D341Med (cell line): ENCODE results near the gene KIF4A.
"Not testable (repeated sequence)": the region's sequence is repeated elsewhere in the genome, so short reads cannot be mapped to it uniquely, and the experiment has no call there.

Experiments
- DNase-seq: peaks from one replicate; pipeline ENCODE4 v3.0.0; 2012; ENCODE audit warnings: low spot score

The KIF4A gene

GRCh38 chrX:70292788-70293187 lies 2.9 kb downstream of the KIF4A start:
- no peak for DNase-seq

DNA sequence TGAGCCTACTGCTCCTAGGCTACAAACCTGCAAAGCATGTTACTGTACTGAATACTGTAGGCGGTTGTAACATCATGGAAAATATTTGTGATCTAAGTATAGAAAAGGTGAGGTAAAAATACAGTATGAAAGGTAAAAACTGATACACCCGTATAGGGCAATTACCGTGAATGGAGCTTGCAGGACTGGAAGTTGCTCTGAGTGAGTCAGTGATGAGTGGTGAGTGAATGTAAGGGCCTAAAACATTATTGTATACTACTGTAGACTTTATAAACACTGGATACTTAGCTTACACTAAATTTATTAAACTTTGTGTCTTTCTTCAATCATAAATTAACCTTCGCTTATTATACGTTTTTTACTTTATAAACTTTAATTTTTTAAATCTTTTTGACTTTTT lies 3.7 kb downstream of the KIF4A start:
- no peak for DNase-seq

DNA sequence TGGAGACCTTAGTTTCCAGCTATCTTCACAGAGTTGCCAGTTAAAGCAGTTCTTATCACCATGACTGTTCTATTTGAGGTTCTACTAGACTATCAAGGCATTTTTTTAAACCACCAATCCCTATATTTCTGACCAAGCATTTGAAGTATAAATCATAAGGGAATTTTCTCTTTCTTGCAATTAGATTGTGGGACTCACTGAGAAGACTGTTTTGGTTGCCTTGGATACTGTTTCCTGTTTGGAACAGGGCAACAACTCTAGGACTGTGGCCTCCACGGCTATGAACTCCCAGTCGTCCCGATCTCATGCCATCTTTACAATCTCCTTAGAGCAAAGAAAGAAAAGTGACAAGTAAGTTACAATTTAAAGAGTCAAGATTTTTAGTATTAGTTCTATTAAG lies 11.8 kb downstream of the KIF4A start:
- DNase-seq: no peak

DNA sequence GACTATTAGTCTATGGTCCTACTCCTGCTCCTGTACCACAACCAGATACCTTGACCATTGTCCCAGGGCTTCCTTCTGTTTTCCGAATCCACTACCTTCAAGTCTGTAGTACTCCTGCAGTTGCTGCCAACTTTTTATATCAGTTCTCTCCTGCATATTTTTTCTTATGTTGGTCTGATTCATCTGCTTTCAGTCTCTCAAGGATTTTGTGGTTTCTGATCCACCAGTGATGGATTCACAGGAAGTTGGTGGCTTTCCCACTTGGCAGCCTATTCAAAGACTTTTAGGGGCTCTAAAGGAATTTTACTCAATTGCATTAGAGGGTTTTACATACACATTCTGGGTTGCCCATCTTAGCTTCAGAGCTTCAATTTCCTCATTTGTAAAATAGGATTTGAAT lies 23.6 kb downstream of the KIF4A start:
- no peak for DNase-seq

DNA sequence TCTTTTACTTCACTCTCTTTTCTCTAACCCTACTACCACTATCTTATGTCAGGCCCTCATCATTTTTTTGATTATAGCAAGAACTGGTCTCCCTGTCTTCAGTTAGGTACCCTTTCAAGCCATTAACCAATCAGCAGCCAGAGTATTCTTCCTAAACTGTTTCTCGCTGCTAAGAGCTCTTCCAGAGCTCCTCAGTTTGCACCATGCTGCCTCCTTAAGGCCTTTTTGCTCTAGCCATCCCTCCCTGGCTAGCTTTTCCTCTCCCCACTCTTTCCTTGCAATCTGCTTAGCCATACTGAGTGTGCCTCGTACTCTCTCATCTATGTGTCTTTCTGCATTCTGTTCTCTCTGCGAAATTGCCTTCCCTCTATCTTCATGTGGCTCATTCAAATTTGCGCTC lies 32.9 kb downstream of the KIF4A start:
- DNase-seq: no peak

GRCh38 chrX:70323628-70324027 lies 33.7 kb downstream of the KIF4A start:
- not testable (repeated sequence) for DNase-seq

GRCh38 chrX:70324326-70324725 lies 34.4 kb downstream of the KIF4A start:
- no peak for DNase-seq

DNA sequence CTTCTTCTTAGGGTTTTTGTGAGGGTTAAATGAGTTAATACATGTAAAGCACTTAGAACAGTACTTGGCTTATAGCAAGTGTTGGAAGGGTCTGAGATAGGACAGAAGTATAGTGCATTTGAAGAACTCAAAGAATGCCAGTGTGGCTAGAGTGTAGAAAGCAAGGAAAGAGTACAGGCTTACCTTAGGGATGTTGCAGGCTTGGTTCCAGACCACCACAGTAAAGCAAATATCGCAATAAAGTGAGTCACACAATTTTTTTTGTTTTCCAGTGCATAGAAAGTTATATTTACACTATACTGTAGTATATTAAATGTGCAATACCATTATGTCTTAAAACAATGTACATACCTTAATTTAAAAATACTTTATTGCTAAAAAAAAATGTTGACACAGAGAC lies 41.3 kb downstream of the KIF4A start:
- DNase-seq: no peak

DNA sequence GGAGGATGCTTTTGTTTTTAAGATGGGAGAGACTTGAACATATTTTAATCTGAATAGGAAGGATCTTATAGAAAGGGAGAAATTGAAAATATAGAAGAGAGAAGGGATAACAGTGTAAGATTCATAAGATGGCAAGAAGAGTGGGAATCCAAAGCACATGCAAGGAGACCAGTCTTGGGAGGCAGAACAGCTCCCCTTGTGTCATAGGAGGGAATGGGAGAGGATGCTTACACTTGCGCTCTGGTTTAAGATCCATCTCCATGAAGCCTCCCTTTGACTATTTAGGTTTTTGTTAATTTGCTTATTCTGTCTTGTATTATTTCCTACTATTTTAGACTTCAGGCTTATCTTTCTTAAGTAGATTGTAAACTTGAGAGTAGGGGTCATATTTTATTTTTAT lies 42.7 kb downstream of the KIF4A start:
- DNase-seq: no peak

- DNase-seq: no peak
These were observed 46.9 kb downstream of the KIF4A start for GRCh38 chrX:70336767-70337166.

- no peak for DNase-seq
These were observed 48.4 kb downstream of the KIF4A start for GRCh38 chrX:70338290-70338689.

DNA sequence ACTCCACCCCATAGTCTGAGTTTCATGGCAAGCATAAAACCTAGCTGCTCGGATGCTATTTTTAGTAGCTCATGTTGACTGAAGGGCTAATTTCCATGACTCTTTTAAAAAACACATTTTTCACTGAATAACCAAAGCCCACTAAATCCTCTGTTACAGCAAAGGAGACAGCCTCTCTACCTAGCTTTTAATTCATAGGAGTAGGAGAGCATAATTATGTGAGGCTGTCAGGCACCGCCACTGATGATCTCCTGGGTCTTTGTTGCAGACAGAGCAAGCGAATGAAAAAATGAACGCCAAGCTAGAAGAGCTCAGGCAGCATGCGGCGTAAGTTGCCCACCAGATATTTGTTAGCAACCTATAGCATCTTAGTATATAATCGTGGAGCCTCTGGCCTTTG lies 53.5 kb downstream of the KIF4A start:
- DNase-seq: no peak

- DNase-seq: no peak
These were observed 56.6 kb downstream of the KIF4A start for GRCh38 chrX:70346418-70347070.

DNA sequence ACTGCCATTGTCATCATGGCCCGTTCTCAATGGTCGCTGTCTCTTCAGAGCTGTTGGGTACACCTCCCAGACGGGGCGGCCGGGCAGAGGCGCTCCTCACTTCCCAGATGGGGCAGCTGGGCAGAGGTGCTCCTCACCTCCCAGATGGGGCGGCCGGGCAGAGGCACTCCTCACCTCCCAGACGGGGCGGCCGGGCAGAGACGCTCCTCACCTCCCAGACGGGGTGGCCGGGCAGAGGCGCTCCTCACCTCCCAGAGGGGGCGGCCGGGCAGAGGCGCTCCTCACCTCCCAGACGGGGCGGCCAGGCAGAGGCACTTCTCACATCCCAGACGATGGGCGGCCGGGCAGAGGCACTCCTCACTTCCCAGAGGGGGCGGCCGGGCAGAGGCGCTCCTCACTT lies 58.9 kb downstream of the KIF4A start:
- DNase-seq: not testable (repeated sequence)

DNA sequence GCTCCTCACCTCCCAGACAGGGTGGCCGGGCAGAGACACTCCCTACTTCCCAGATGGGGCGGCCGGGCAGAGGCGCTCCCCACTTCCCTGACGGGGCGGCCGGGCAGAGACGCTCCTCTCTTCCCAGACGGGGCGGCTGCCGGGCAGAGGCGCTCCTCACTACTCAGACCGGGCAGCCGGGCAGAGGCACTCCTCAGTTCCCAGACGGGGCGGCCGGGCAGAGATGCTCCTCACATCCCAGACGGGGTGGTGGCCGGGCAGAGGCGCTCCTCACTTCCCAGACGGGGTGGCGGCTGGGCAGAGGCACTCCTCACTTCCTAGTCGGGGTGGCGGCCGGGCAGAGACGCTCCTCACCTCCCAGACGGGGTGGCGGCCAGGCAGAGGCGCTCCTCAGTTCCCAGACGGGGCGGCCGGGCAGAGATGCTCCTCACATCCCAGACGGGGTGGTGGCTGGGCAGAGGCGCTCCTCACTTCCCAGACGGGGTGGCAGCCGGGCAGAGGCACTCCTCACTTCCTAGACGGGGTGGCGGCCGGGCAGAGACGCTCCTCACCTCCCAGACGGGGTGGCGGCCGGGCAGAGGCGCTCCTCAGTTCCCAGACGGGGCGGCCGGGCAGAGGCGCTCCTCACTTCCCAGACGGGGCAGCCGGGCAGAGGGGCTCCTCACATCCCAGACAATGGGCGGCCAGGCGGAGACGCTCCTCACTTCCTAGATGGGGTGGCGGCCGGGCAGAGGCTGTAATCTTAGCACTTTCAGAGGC lies 59.6 kb downstream of the KIF4A start:
- DNase-seq: not testable (repeated sequence)

DNA sequence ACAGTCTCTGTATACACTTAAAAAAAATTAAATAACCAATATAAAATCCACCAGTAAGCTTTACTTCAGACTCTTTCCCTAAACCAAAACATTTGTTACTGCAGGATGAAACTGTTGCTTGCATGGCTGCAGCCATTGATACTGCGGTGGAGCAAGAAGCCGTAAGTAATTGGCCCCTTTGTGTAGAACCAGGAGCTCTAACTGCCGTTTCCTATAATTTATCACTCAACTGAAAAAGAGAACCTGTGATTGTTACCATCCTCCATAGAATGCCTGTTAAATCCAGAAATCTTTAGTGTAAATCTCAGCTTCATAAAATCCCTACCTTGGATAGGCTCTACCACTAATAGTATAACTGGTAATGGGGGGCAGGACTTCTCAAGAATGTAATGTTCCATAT lies 62.6 kb downstream of the KIF4A start:
- DNase-seq: no peak

DNA sequence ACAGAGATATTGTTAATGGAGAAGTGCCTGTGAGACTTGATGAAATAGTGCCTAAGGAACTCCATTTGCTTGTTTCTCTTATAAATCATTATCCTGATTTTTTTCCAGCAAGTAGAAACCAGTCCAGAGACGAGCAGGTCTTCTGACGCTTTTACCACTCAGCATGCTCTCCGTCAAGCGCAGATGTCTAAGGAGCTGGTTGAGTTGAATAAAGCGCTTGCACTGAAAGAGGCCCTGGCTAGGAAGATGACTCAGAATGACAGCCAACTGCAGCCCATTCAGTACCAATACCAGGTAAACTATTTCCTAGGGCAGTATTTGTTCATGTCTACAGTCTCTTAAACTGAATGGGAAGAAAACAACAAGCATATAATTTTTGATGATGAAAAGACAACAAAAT lies 63.6 kb downstream of the KIF4A start:
- no peak for DNase-seq

- DNase-seq: no peak
These were observed 64.8 kb downstream of the KIF4A start for GRCh38 chrX:70354716-70355115.

DNA sequence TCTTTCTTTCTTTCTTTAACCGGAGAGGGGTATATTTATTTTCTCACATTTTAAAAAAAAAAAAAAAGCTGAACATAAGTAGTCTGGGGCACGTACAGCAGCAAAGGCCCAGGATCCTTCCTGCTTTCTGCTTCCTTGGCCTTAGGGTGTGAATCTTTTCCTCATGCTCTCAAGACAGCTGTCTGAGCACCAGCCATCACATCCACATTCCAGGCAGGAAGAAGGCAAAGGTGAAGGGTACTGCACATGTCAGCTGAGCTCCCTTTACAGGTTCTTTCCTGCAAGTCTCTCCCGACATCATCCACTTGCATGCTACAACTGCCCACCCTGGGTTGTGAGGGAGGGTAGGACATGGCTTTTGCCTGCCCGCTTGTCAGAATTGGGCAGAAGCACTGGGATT lies 69.6 kb downstream of the KIF4A start:
- no peak for DNase-seq

DNA sequence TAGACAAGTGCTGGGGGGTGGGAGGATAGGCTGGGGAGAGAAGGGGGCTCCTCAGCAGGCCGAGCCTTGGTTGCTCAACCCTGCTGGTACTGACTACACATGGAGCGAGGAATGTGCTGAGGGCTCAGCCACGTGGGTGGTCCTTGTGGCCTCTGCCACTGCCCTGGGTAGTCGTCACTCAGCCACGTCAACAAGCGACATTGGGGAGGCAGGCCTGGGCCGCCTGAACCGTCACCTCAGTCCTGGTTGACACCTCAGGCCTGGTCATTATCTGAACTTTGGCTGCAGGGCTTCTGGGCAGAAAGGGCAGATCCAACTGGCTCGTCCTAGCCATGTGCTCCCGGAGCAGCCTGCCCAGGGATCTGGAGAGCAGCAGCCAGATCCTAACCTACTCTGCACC lies 70.5 kb downstream of the KIF4A start:
- DNase-seq: no peak

- DNase-seq: not testable (repeated sequence)
These were observed 78.8 kb downstream of the KIF4A start for GRCh38 chrX:70368731-70369130.

- no peak for DNase-seq
These were observed 96.3 kb downstream of the KIF4A start for GRCh38 chrX:70386235-70386634.

DNA sequence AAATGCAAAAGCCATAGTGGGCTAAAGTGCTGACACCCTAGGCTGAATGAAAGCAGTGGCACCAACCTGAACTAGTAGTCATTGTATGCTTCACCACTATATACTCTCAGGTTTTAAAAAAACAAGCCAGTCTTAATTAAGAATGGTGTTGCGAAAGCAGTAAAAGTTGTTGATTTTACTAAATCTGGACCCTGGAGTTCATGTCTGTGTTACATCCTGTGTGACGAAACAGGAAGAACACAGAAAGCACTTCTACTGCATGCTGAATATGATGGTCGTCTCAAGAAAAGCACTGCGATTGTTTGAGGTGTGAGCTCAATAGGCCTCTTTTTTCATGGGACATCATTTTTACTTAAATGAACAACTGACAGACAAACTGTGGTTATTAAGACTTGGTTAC lies 109.0 kb downstream of the KIF4A start:
- no peak for DNase-seq

- not testable (repeated sequence) for DNase-seq
These were observed 110.3 kb downstream of the KIF4A start for GRCh38 chrX:70400181-70400580.
